ENCODE data around the gene VCX2.

- no peak for TF ChIP-seq POLR2A (IDR thresholded peaks at IDR 0.05; ENCODE audit: low read depth, low read length)
- TF ChIP-seq, protein P1, sequence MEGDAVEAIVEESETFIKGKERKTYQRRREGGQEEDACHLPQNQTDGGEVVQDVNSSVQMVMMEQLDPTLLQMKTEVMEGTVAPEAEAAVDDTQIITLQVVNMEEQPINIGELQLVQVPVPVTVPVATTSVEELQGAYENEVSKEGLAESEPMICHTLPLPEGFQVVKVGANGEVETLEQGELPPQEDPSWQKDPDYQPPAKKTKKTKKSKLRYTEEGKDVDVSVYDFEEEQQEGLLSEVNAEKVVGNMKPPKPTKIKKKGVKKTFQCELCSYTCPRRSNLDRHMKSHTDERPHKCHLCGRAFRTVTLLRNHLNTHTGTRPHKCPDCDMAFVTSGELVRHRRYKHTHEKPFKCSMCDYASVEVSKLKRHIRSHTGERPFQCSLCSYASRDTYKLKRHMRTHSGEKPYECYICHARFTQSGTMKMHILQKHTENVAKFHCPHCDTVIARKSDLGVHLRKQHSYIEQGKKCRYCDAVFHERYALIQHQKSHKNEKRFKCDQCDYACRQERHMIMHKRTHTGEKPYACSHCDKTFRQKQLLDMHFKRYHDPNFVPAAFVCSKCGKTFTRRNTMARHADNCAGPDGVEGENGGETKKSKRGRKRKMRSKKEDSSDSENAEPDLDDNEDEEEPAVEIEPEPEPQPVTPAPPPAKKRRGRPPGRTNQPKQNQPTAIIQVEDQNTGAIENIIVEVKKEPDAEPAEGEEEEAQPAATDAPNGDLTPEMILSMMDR (IDR thresholded peaks at IDR 0.05; ENCODE audit: extremely low read depth in 1 of 2, insufficient read depth in 1 of 2, low read depth in 1 of 2, low read length in 2 of 2): no peak
Measured at GRCh38 chrX:8138252-8138651, 32.8 kb downstream of the VCX2 start.

All from endothelial cell of umbilical vein (primary cell).